Measurements from ENCODE around the gene RAB37. TPM values are rescaled to one million over a fixed set of nuclear protein-coding genes. Genes with fewer than 3 reads are reported as not detected.

RAB37 gene
- total RNA-seq, 1 donor from 2014 or later: 0.38 TPM

GRCh38 chr17:74737299-74738050, 419 bp downstream of the RAB37 start:
- peaks cover 35% of the 10 kb centered on the region for H3K27me3 Mint-ChIP-seq (ENCODE audit: low read depth)
- TF ChIP-seq CTCF (IDR thresholded peaks at IDR 0.05; ENCODE audit: unreplicated experiment): peak; percentile 37
- H3K9me3 Mint-ChIP-seq: no peaks in the 10 kb centered on the region
- H3K27ac Mint-ChIP-seq: no peak overlapping the region
- DNase-seq (ENCODE audit: low spot score in 2 of 2, unreplicated experiment in 2 of 2): no peak
- no peaks in the 10 kb centered on the region for H3K36me3 Mint-ChIP-seq
- peaks cover 15% of the 10 kb centered on the region for H3K4me1 Mint-ChIP-seq
- peak overlapping the region; percentile 55 for H3K4me3 Mint-ChIP-seq

- Mint-ChIP-seq H3K4me3 (peak overlapping the region; percentile 55), H3K36me3 (no peaks in the 10 kb centered on the region), H3K4me1 (peaks cover 15% of the 10 kb centered on the region), H3K27me3 (ENCODE audit: low read depth) (peaks cover 37% of the 10 kb centered on the region), H3K9me3 (no peaks in the 10 kb centered on the region), H3K27ac (no peak overlapping the region)
- DNase-seq (ENCODE audit: low spot score in 2 of 2, unreplicated experiment in 2 of 2): no peak
- no peak for TF ChIP-seq CTCF (IDR thresholded peaks at IDR 0.05; ENCODE audit: unreplicated experiment)
These were observed 1.3 kb downstream of the RAB37 start for GRCh38 chr17:74738051-74738996.

GRCh38 chr17:74739227-74739831, 2.3 kb downstream of the RAB37 start:
- no peak overlapping the region for H3K4me3 Mint-ChIP-seq
- peaks cover 15% of the 10 kb centered on the region for H3K4me1 Mint-ChIP-seq
- H3K9me3 Mint-ChIP-seq: no peaks in the 10 kb centered on the region
- no peaks in the 10 kb centered on the region for H3K36me3 Mint-ChIP-seq
- no peak for DNase-seq (ENCODE audit: low spot score in 2 of 2, unreplicated experiment in 2 of 2)
- no peak overlapping the region for H3K27ac Mint-ChIP-seq
- peaks cover 37% of the 10 kb centered on the region for H3K27me3 Mint-ChIP-seq (ENCODE audit: low read depth)
- TF ChIP-seq CTCF (IDR thresholded peaks at IDR 0.05; ENCODE audit: unreplicated experiment): no peak

GRCh38 chr17:74740173-74740572, 3.1 kb downstream of the RAB37 start:
- no peak for DNase-seq (ENCODE audit: low spot score in 2 of 2, unreplicated experiment in 2 of 2)
- Mint-ChIP-seq H3K9me3 (no peaks in the 10 kb centered on the region), H3K4me1 (peaks cover 19% of the 10 kb centered on the region), H3K27ac (no peak overlapping the region), H3K4me3 (no peak overlapping the region), H3K36me3 (no peaks in the 10 kb centered on the region), H3K27me3 (ENCODE audit: low read depth) (peaks cover 37% of the 10 kb centered on the region)
- TF ChIP-seq CTCF (IDR thresholded peaks at IDR 0.05; ENCODE audit: unreplicated experiment): no peak

- Mint-ChIP-seq H3K9me3 (no peaks in the 10 kb centered on the region), H3K4me3 (no peak overlapping the region), H3K4me1 (peaks cover 19% of the 10 kb centered on the region), H3K36me3 (no peaks in the 10 kb centered on the region), H3K27ac (no peak overlapping the region), H3K27me3 (ENCODE audit: low read depth) (peaks cover 37% of the 10 kb centered on the region)
- DNase-seq (ENCODE audit: low spot score in 2 of 2, unreplicated experiment in 2 of 2): no peak
- TF ChIP-seq CTCF (IDR thresholded peaks at IDR 0.05; ENCODE audit: unreplicated experiment): no peak
These were observed 3.8 kb downstream of the RAB37 start for GRCh38 chr17:74740641-74741387.
